Glutamatergic neuron (in vitro differentiated cells): ENCODE data around the gene FAAH. TPM values are rescaled to one million over a fixed set of nuclear protein-coding genes. Genes with fewer than 3 reads are reported as not detected.

Experiments
- DNase-seq: peaks from one replicate; pipeline ENCODE4 v3.0.0; 2022
- H3K27ac Mint-ChIP-seq: one replicate; pipeline ENCODE4 v1.8.0; 2020; ENCODE audit warnings: mild to moderate bottlenecking, mixed read lengths, inconsistent platforms; ENCODE audit not compliant: unreplicated experiment
- H3K27me3 Mint-ChIP-seq: one replicate; pipeline ENCODE4 v1.8.0; 2020; ENCODE audit warnings: mild to moderate bottlenecking, moderate library complexity, mixed read lengths, inconsistent platforms; ENCODE audit not compliant: unreplicated experiment
- H3K36me3 Mint-ChIP-seq: one replicate; pipeline ENCODE4 v1.8.0; 2020; ENCODE audit warnings: mild to moderate bottlenecking, mixed read lengths, inconsistent platforms; ENCODE audit not compliant: unreplicated experiment
- H3K4me1 Mint-ChIP-seq: one replicate; pipeline ENCODE4 v1.8.0; 2020; ENCODE audit warnings: mild to moderate bottlenecking, low read depth, mixed read lengths, inconsistent platforms; ENCODE audit not compliant: unreplicated experiment
- H3K4me3 Mint-ChIP-seq: one replicate; pipeline ENCODE4 v1.8.0; 2020; ENCODE audit warnings: mild to moderate bottlenecking, mixed read lengths, inconsistent platforms; ENCODE audit not compliant: unreplicated experiment
- H3K9me3 Mint-ChIP-seq: one replicate; pipeline ENCODE4 v1.8.0; 2020; ENCODE audit warnings: mild to moderate bottlenecking, moderate library complexity, mixed read lengths, inconsistent platforms; ENCODE audit not compliant: unreplicated experiment
- total RNA-seq: library from RNA; stranded (reverse); fragmentation: NEBNext Ultra II Directional; extraction: Animal tissue kit (Norgen Biotek cat#: 25700); gene quantifications from one replicate; pipeline ENCODE4 v1.2.1, GENCODE V29; 2021; ENCODE audit not compliant: unreplicated experiment
- TF ChIP-seq, protein P1 (sequence below): fragments of 200-600 bp; sonication (generic); IDR thresholded peaks from one replicate; pipeline ENCODE4 v1.5.0; 2021; ENCODE audit not compliant: partially characterized antibody, unreplicated experiment

The FAAH gene
- total RNA-seq, 1 donor from 2014 or later = 1.7 TPM

DNA sequence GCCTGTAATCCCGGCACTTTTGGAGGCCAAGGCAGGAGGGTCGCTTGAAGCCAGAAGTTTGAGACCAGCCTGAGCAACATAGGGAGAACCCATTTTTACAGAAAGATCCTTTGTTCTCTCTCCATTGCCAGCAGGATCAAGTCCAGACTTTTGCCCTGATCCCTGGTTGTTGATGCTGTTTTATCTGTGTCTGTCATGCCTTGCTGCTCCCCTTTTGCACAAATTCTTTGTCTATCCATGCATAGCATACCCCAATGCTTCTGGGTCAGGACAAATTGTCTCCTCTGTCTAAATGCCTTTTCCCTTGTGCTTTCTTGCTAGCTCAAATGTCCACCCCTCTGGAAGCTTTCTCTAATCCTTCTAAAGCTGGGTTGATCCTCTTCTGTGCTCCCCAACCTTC is 25.3 kb upstream of the FAAH start:
- Mint-ChIP-seq H3K9me3 (peaks cover 3% of the 10 kb centered on the region), H3K27me3 (peaks cover 1% of the 10 kb centered on the region), H3K27ac (no peak overlapping the region), H3K4me3 (no peak overlapping the region), H3K4me1 (peaks cover 5% of the 10 kb centered on the region), H3K36me3 (no peaks in the 10 kb centered on the region)
- TF ChIP-seq, protein P1, sequence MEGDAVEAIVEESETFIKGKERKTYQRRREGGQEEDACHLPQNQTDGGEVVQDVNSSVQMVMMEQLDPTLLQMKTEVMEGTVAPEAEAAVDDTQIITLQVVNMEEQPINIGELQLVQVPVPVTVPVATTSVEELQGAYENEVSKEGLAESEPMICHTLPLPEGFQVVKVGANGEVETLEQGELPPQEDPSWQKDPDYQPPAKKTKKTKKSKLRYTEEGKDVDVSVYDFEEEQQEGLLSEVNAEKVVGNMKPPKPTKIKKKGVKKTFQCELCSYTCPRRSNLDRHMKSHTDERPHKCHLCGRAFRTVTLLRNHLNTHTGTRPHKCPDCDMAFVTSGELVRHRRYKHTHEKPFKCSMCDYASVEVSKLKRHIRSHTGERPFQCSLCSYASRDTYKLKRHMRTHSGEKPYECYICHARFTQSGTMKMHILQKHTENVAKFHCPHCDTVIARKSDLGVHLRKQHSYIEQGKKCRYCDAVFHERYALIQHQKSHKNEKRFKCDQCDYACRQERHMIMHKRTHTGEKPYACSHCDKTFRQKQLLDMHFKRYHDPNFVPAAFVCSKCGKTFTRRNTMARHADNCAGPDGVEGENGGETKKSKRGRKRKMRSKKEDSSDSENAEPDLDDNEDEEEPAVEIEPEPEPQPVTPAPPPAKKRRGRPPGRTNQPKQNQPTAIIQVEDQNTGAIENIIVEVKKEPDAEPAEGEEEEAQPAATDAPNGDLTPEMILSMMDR = no peak
- DNase-seq = no peak

DNA sequence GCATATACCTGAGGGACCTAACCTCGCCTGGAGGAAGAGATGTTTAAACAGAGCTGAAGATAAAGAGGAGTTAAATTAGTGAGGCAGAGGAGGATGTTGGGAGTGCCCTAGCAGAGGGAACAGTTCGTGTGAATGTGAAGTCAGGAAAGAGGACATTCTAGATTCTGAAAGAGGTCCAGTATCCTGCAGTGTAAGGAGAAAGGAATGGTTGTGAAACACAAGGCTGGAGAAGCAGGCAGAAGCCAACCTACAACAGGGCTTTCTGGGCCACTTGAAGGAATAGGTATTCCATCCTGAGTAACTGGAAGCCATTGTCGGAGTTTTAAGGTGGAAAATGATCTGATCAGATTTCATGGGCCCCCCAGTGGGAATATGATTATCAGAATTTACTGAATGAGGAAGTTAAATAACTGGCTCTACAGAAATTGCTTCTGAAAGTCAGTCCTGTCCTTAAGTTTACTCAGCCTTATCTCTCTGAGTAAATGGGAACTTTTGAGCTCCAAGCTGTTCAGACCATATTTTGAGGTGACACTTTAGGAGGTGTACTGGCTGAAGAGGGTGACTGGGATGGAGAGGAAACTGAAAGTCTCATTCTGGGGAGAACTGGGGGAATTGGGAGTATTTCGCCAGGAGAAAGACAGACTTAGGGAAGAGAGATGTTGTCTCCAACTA is 24.4 kb upstream of the FAAH start:
- Mint-ChIP-seq H3K36me3 (no peaks in the 10 kb centered on the region), H3K27ac (no peak overlapping the region), H3K4me3 (no peak overlapping the region), H3K27me3 (peaks cover 1% of the 10 kb centered on the region), H3K9me3 (peaks cover 3% of the 10 kb centered on the region), H3K4me1 (peaks cover 5% of the 10 kb centered on the region)
- TF ChIP-seq, protein P1 = no peak
- no peak for DNase-seq

DNA sequence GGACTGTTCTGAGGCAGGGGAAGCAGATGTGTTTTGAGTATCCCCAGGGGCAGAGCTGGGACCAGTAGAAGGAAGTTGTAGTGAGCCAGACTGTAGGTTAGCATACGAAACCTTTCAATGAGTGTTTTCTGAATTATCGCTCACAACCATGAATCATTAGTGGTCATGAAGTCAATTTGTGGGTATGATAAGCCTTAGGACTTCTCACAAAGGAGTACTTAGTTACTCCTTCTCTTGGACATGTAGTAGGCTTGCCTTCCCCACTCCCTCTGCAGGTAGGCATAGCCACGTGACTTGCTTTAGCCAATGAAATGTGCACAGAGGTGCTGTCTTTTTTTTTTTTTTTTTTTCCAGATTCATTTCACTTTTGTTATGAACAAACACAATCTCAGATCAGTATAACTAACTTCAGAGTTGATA is 23.9 kb upstream of the FAAH start:
- TF ChIP-seq, protein P1 = no peak
- H3K4me1 Mint-ChIP-seq = peaks cover 5% of the 10 kb centered on the region
- H3K36me3 Mint-ChIP-seq = no peaks in the 10 kb centered on the region
- H3K9me3 Mint-ChIP-seq = peaks cover 3% of the 10 kb centered on the region
- peaks cover 1% of the 10 kb centered on the region for H3K27me3 Mint-ChIP-seq
- H3K4me3 Mint-ChIP-seq = no peak overlapping the region
- H3K27ac Mint-ChIP-seq = no peak overlapping the region
- no peak for DNase-seq

DNA sequence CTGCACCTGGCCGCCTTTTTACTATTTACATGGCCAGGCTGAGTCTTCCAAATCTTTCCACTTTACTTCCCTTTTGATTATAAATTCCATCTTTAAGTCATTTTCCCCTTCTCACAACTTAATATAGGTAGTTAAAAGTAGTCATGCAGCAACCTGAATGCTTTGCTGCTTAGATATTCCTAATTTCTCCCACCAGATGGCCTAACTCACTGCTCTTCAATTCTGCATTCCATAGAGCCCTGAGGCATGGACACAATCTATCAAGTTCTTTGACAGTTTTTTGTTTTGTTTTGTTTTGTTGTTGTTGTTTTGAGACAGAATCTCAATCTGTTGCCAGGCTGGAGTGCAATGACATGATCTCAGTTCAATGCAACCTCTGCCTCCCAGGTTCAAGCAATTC is 21.7 kb upstream of the FAAH start:
- no peak overlapping the region for H3K4me3 Mint-ChIP-seq
- H3K27me3 Mint-ChIP-seq = peaks cover 1% of the 10 kb centered on the region

DNA sequence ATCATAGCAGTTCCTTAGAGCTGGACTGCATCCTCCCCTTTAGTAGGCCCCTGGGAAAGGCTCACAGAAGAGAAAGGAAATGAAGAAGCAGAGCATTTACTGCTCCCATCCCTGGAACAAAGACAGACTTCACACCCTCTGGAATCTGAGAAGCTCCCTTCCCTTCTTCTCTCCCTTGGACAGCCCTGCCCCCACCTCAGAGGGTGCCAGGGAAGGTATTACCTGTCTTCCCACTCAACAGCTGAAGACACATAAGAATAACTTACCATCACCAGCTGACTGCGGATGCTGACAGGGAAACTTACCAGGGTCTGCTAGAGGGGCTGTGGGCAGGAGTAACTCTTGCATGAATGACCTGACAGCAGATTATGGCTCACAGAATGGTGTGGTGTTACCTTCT is 14.1 kb upstream of the FAAH start:
- TF ChIP-seq, protein P1 = no peak
- Mint-ChIP-seq H3K27ac (no peak overlapping the region), H3K4me3 (no peak overlapping the region), H3K4me1 (no peaks in the 10 kb centered on the region), H3K27me3 (peaks cover 2% of the 10 kb centered on the region), H3K9me3 (peaks cover 4% of the 10 kb centered on the region), H3K36me3 (peaks cover 5% of the 10 kb centered on the region)
- no peak for DNase-seq

More for the DNA sequence above, 21.7 kb upstream of the FAAH start:
- H3K9me3 Mint-ChIP-seq = peaks cover 4% of the 10 kb centered on the region
- H3K4me1 Mint-ChIP-seq = peaks cover 5% of the 10 kb centered on the region
- no peaks in the 10 kb centered on the region for H3K36me3 Mint-ChIP-seq
- no peak overlapping the region for H3K27ac Mint-ChIP-seq
- TF ChIP-seq, protein P1 = no peak
- no peak for DNase-seq
